Fibroblast of mammary gland (primary cell): Measurements from ENCODE around the gene TPRX1.
"Not testable (repeated sequence)": the region's sequence is repeated elsewhere in the genome, so short reads cannot be mapped to it uniquely, and the experiment has no call there.

Source experiments
- DNase-seq: peaks from one replicate; pipeline ENCODE4 v3.0.0-alpha.2; 2010; ENCODE audit warnings: low read depth
- H3K4me3 ChIP-seq: 2 replicates; pipeline ENCODE4 v1.5.1; 2011; ENCODE audit warnings: low read depth, mild to moderate bottlenecking, low read length, moderate library complexity; ENCODE audit not compliant: control insufficient read depth
- TF ChIP-seq, protein P1 (sequence below): conservative IDR thresholded peaks from 2 replicates; pipeline ENCODE4 v1.5.1; 2011; ENCODE audit warnings: low read depth, low read length, inconsistent platforms; ENCODE audit not compliant: control insufficient read depth, insufficient read depth

Gene TPRX1

GRCh38 chr19:47804451-47804850, at the start of gene TPRX1:
Gene TPRX1 (minus strand): TSS chr19:47804551. CDS start chr19:47804539, 12 bp downstream.
- H3K4me3 ChIP-seq, DNase-seq: not testable (repeated sequence)

DNA sequence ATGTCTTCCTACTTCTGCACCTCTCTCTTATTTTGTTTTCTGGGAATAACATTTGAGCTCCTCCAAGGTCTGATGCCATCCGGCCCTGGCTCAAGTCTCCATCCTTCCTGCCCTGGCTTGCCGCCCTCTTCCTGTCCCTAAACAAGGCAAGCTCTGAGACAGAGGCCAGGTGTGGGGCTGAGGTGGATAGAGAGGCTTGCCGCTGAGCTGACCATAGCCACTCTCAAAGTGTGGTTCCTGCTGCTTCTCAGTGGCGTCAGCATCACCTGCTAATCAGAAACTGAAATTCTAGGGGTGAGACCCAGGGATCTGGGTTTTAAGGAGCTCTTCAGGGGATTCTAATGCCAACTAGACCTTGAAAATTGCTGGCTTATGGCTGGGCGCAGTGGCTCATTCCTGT, 48.7 kb upstream of the TPRX1 start:
- no peak for DNase-seq
- TF ChIP-seq, protein P1, sequence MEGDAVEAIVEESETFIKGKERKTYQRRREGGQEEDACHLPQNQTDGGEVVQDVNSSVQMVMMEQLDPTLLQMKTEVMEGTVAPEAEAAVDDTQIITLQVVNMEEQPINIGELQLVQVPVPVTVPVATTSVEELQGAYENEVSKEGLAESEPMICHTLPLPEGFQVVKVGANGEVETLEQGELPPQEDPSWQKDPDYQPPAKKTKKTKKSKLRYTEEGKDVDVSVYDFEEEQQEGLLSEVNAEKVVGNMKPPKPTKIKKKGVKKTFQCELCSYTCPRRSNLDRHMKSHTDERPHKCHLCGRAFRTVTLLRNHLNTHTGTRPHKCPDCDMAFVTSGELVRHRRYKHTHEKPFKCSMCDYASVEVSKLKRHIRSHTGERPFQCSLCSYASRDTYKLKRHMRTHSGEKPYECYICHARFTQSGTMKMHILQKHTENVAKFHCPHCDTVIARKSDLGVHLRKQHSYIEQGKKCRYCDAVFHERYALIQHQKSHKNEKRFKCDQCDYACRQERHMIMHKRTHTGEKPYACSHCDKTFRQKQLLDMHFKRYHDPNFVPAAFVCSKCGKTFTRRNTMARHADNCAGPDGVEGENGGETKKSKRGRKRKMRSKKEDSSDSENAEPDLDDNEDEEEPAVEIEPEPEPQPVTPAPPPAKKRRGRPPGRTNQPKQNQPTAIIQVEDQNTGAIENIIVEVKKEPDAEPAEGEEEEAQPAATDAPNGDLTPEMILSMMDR: no peak
- no peak overlapping the region for H3K4me3 ChIP-seq

GRCh38 chr19:47848823-47849473, 44.6 kb upstream of the TPRX1 start:
- peak; percentile 18 for DNase-seq
- TF ChIP-seq, protein P1: peak; percentile 43
- no peak overlapping the region for H3K4me3 ChIP-seq

GRCh38 chr19:47848425-47848822, 44.1 kb upstream of the TPRX1 start:
- DNase-seq: no peak
- TF ChIP-seq, protein P1: no peak
- H3K4me3 ChIP-seq: no peak overlapping the region

GRCh38 chr19:47842941-47843340, 38.6 kb upstream of the TPRX1 start:
- TF ChIP-seq, protein P1: no peak
- no peak for DNase-seq
- H3K4me3 ChIP-seq: no peak overlapping the region

- TF ChIP-seq, protein P1: no peak
- no peak for DNase-seq
- H3K4me3 ChIP-seq: no peak overlapping the region
Observed at GRCh38 chr19:47839913-47840312, 35.6 kb upstream of the TPRX1 start.

GRCh38 chr19:47839411-47839810, 35.1 kb upstream of the TPRX1 start:
- TF ChIP-seq, protein P1: no peak
- H3K4me3 ChIP-seq: no peak overlapping the region
- DNase-seq: no peak
